Measurements from ENCODE around the gene SPATA9.
A peak's percentile ranks its signal among the peaks of the same experiment; 100 is the strongest.

DNA sequence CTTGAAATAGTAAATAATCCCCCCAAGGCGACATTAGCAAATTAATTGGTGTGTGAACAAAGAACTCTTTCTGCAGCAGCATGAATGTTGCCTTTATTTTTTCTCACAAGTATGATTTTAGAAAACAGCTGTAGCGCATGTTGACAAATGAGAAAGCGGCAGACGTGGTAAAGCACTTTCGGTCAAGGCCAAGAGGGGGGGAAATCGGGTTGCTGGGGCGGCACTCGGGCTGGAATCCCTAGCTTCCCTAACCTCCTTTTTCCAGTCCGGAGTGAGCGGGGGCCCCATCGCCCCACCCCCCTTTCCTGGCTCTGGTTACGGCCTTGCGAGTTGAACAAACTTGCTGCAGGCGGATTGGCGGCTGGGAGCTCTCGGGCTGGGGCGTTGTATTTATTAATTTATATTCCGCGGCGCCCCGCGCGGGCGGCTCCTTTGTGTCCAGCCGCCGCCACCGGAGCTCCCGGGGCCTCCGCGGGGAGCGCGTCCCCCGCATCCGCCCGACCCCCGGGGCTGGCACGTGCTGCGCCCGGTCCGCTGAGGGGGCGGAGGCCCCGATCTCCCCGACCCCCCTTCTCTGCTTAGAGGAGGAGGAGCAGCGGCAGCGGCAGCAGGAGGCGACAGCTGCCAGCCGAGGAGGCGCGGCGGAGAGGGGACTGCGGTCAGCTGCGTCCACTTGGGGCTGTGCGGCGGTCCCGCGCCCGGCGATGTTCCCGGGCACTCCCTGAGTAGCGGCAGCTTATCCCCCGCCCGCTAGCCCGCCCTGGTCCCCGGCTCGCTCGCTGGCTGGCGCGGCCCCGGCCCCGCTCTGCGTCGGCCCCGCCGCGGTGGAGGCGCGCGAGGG, 48.2 kb upstream of the SPATA9 start, which contains the start of gene RHOBTB3:
- TF ChIP-seq CTCF (IDR thresholded peaks at IDR 0.05) (peak in 1 of 5 experiments; percentile 9), POLR2A (IDR thresholded peaks at IDR 0.05) (peak; percentile 74)
